ENCODE measurements around the gene DOCK2.
"Not testable (repeated sequence)": the region's sequence is repeated elsewhere in the genome, so short reads cannot be mapped to it uniquely, and the experiment has no call there.

The DOCK2 gene

DNA sequence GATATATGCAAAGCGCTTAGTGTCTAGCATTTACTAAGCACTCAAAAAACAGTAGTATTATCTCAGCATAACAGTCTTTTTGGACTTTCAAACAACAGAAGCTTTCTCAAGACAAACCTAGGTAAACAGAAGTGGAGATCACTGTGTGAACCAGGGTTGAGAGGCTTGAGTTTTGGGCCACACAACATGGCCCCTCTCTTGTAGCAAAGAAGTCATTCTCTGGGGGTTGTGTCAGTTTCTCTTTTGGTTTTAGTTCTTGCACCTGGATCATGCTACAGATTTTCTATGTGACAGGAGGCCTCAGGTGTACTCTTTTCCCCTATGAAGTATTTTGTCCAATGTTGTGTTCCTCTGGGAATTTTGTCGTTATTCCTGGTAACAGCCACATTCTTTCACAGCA lies 313.3 kb downstream of the DOCK2 start:
- TF ChIP-seq, protein P1, sequence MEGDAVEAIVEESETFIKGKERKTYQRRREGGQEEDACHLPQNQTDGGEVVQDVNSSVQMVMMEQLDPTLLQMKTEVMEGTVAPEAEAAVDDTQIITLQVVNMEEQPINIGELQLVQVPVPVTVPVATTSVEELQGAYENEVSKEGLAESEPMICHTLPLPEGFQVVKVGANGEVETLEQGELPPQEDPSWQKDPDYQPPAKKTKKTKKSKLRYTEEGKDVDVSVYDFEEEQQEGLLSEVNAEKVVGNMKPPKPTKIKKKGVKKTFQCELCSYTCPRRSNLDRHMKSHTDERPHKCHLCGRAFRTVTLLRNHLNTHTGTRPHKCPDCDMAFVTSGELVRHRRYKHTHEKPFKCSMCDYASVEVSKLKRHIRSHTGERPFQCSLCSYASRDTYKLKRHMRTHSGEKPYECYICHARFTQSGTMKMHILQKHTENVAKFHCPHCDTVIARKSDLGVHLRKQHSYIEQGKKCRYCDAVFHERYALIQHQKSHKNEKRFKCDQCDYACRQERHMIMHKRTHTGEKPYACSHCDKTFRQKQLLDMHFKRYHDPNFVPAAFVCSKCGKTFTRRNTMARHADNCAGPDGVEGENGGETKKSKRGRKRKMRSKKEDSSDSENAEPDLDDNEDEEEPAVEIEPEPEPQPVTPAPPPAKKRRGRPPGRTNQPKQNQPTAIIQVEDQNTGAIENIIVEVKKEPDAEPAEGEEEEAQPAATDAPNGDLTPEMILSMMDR (IDR thresholded peaks at IDR 0.05), result no peak
- Mint-ChIP-seq H3K36me3 (ENCODE audit: low read depth) (no peaks in the 10 kb centered on the region), H3K9me3 (peaks cover 13% of the 10 kb centered on the region), H3K27me3 (ENCODE audit: low read depth, poor library complexity) (peaks cover 23% of the 10 kb centered on the region), H3K4me3 (no peak overlapping the region), H3K27ac (no peak overlapping the region), H3K4me1 (peaks cover 11% of the 10 kb centered on the region)
- DNase-seq, result no peak

DNA sequence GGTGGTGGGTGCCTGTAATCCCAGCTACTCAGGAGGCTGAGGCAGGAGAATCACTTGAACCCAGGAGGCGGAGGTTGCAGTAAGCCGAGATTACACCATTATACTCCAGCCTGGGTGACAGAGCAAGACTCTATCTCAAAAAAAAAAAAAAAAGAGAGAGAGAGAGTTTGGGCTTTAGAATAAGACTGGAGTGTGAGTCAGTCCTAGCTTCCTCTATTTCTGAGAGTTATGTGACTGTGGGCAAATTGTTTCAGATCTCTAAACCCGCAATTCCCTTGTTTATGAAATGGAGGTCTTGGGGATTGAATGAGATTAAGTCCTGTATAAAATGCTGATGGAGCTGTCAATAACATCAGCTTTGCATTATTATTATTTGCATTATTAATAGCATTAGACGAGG lies 316.1 kb downstream of the DOCK2 start:
- H3K27ac Mint-ChIP-seq; H3K4me1 Mint-ChIP-seq; H3K4me3 Mint-ChIP-seq; H3K36me3 Mint-ChIP-seq (ENCODE audit: low read depth); DNase-seq: not testable (repeated sequence)
- peaks cover 13% of the 10 kb centered on the region for H3K9me3 Mint-ChIP-seq
- peaks cover 22% of the 10 kb centered on the region for H3K27me3 Mint-ChIP-seq (ENCODE audit: low read depth, poor library complexity)

DNA sequence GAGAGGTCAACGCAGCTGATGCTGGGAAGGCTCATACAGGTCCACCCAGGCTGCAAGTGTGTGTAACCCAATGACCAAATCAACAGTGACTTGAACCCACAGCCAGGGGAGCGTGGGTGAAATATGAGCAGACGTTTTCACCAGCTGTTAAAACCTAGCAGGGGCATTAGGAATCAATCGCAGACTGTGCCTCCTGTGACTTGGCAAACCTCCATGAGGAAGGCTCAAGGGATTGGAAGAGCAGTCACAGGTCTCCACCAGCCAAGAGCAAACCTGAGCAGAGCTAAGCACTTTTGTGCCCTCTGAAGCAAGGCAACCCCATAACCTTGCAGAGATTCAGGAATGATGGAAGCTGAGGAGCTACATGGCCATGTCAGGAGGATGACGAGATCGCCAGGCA lies 317.7 kb downstream of the DOCK2 start:
- no peak overlapping the region for H3K27ac Mint-ChIP-seq
- DNase-seq, result no peak

DNA sequence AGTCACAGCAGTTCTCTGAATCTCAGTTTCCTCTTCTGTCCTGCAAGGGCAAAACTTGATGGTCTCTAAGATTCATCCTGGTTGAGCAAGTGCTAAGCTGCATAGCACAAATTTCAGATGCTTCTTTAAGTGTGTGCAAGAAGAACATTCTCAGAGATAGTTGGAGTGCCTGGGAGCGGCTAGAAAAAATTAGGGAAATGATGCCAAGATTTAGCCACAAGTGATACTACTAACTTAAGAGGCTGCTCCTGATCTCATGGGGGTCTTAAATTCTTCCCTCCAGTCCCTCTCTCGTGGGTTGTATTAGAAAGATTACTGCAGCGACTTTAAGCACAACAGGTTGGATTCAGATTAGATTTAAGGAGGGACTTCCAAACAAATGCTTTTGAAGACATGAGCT lies 319.1 kb downstream of the DOCK2 start:
- Mint-ChIP-seq H3K4me1 (no peaks in the 10 kb centered on the region), H3K27me3 (ENCODE audit: low read depth, poor library complexity) (peaks cover 36% of the 10 kb centered on the region), H3K4me3 (no peak overlapping the region), H3K36me3 (ENCODE audit: low read depth) (no peaks in the 10 kb centered on the region), H3K27ac (no peak overlapping the region), H3K9me3 (no peaks in the 10 kb centered on the region)
- DNase-seq, result no peak
- TF ChIP-seq, protein P1 (IDR thresholded peaks at IDR 0.05), result no peak

More for the DNA sequence above, 317.7 kb downstream of the DOCK2 start:
- TF ChIP-seq, protein P1 (IDR thresholded peaks at IDR 0.05), result no peak
- Mint-ChIP-seq H3K27me3 (ENCODE audit: low read depth, poor library complexity) (peaks cover 35% of the 10 kb centered on the region), H3K4me3 (no peak overlapping the region), H3K4me1 (no peaks in the 10 kb centered on the region), H3K9me3 (peaks cover 6% of the 10 kb centered on the region), H3K36me3 (ENCODE audit: low read depth) (no peaks in the 10 kb centered on the region)

DNA sequence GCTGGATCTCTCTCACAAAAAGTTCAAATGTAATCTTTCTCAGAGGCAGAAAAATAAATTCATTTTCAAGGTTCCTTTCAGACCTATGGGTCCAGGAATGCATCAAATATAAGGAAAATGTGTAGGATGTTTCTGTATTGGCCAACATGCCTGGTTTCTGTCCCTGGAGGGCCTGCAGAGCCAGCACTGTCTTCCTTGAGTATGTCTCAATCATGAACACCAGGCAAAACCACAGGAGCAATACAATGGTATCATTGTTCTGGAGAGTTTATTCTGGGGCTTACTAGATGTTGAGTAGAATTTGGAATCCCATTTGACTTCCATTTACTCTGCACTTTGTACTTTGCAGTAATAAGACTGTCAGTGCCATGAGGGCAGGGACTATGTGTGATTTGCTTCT lies 319.7 kb downstream of the DOCK2 start:
- Mint-ChIP-seq H3K4me1 (no peaks in the 10 kb centered on the region), H3K27ac (no peak overlapping the region), H3K27me3 (ENCODE audit: low read depth, poor library complexity) (peaks cover 34% of the 10 kb centered on the region), H3K36me3 (ENCODE audit: low read depth) (no peaks in the 10 kb centered on the region), H3K4me3 (no peak overlapping the region), H3K9me3 (no peaks in the 10 kb centered on the region)
- TF ChIP-seq, protein P1 (IDR thresholded peaks at IDR 0.05), result no peak
- no peak for DNase-seq

DNA sequence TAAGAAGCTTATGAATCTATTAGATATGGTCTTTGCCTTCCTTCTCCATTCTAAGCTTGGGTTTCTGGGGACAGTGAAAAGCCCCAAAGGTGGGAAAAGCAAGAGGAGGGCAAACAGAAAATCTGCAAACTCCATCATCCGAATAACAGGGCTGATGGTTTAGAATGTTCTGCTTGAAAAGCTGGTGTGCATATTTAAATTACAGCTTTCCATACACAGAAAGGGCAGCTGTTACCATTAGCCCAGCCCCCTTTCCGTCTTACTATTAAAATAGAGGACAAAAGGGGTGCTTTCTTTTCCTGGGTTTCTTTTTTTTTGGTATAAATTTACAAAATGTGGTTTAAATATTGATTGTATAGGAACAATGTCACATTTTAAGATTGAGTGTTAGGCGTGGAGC lies 321.2 kb downstream of the DOCK2 start:
- Mint-ChIP-seq H3K9me3 (no peaks in the 10 kb centered on the region), H3K27me3 (ENCODE audit: low read depth, poor library complexity) (peaks cover 30% of the 10 kb centered on the region), H3K36me3 (ENCODE audit: low read depth) (no peaks in the 10 kb centered on the region), H3K4me1 (no peaks in the 10 kb centered on the region), H3K4me3 (no peak overlapping the region), H3K27ac (no peak overlapping the region)
- TF ChIP-seq, protein P1 (IDR thresholded peaks at IDR 0.05), result no peak
- no peak for DNase-seq

Measured in nephron progenitor cell (in vitro differentiated cells).